Smooth muscle cell (in vitro differentiated cells): ENCODE data around the gene CNTROB. TPM values are rescaled to one million over a fixed set of nuclear protein-coding genes. Genes with fewer than 3 reads are reported as not detected.

Experiments used
- DNase-seq: peaks from one replicate; lab custom pipeline; 2025; ENCODE audit not compliant: unreplicated experiment; lab: John Stamatoyannopoulos, UW
- H2AFZ ChIP-seq: fragments of 200-600 bp; sonication (generic); 2 replicates; pipeline ENCODE4 v1.6.0; 2016; ENCODE audit warnings: antibody characterized with exemption, low read depth, mild to moderate bottlenecking
- H3F3A ChIP-seq: fragments of 200-600 bp; sonication (generic); 2 replicates; pipeline ENCODE4 v1.6.0; 2017; ENCODE audit warnings: antibody characterized with exemption, low read depth
- H3K27ac ChIP-seq: fragments of 200-600 bp; sonication (generic); 2 replicates; pipeline ENCODE4 v1.5.1; 2016; ENCODE audit warnings: low read depth, mild to moderate bottlenecking
- H3K27me3 ChIP-seq: fragments of 200-600 bp; sonication (generic); 2 replicates; pipeline ENCODE4 v1.6.1; 2016; ENCODE audit warnings: low read depth, mild to moderate bottlenecking
- H3K36me3 ChIP-seq: fragments of 200-600 bp; sonication (generic); 2 replicates; pipeline ENCODE4 v1.5.1; 2016; ENCODE audit warnings: low read depth
- H3K4me1 ChIP-seq: fragments of 200-600 bp; sonication (generic); 2 replicates; pipeline ENCODE4 v1.5.1; 2016; ENCODE audit warnings: low read depth
- H3K4me2 ChIP-seq: fragments of 200-600 bp; sonication (generic); 2 replicates; pipeline ENCODE4 v1.6.0; 2016; ENCODE audit warnings: mild to moderate bottlenecking
- H3K4me3 ChIP-seq: fragments of 200-600 bp; sonication (generic); 2 replicates; pipeline ENCODE4 v1.5.1; 2016; ENCODE audit warnings: mild to moderate bottlenecking
- H3K79me2 ChIP-seq: fragments of 200-600 bp; sonication (generic); 2 replicates; pipeline ENCODE4 v1.6.0; 2016; ENCODE audit warnings: low read depth, mild to moderate bottlenecking
- H3K9ac ChIP-seq: fragments of 200-600 bp; sonication (generic); 2 replicates; pipeline ENCODE4 v1.6.0; 2016; ENCODE audit warnings: low read depth
- H3K9me3 ChIP-seq: fragments of 200-600 bp; sonication (generic); replicated peaks from 2 replicates; pipeline ENCODE4 v1.5.1; 2016; ENCODE audit warnings: low read depth
- H4K20me1 ChIP-seq: fragments of 200-600 bp; sonication (generic); 2 replicates; pipeline ENCODE4 v1.6.0; 2016; ENCODE audit warnings: low read depth
- CTCF ChIP-seq: fragments of 200-600 bp; sonication (generic); IDR thresholded peaks from 2 replicates; pipeline ENCODE4 v1.5.1; 2017; ENCODE audit warnings: borderline replicate concordance, mild to moderate bottlenecking, antibody characterized with exemption; ENCODE audit not compliant: insufficient read depth, poor library complexity, severe bottlenecking
- WGBS: methylation state at CpG from one replicate; pipeline ENCODE4 v1.1.7; 2016; ENCODE audit warnings: low lambda C conversion rate; 5-methylcytosine and 5-hydroxymethylcytosine counted together
- polyA plus RNA-seq: library from polyadenylated mRNA; unstranded; fragments of >200 nt; fragmentation: Nextera tagmentation; extraction: Ambion mirVana; gene quantifications from 2 replicates; pipeline ENCODE4 v1.2.1, GENCODE V29; 2016
- total RNA-seq: library from RNA; depleted of rRNA; stranded (reverse); fragments of >200 nt; gene quantifications from 2 replicates; pipeline ENCODE4 v1.2.3, GENCODE V29; 2014

The CNTROB gene
- total and polyA plus RNA-seq, 2 experiments from 2014 or later: 11.1 to 20.6 TPM

- H3K79me2 ChIP-seq: peaks cover 20% of the 10 kb centered on the region
These were observed 970 bp upstream of the CNTROB start for GRCh38 chr17:7930841-7931631.

GRCh38 chr17:7932483-7932891 lies 481 bp downstream of the CNTROB start:
- H3K27me3 ChIP-seq: no peaks in the 10 kb centered on the region
- H2AFZ ChIP-seq: peak overlapping the region; percentile 94
- WGBS: under 1% methylated on average over 17 of the region's 17 CpGs
- H3K4me1 ChIP-seq: peaks cover 21% of the 10 kb centered on the region
- DNase-seq: no peak
- H3K27ac ChIP-seq: peak overlapping the region; percentile 85
- no peaks in the 10 kb centered on the region for H3K36me3 ChIP-seq
- peak overlapping the region; percentile 94 for H3K4me3 ChIP-seq
- H3K9ac ChIP-seq: peak overlapping the region; percentile 98
- H4K20me1 ChIP-seq: peaks cover 17% of the 10 kb centered on the region
- H3K9me3 ChIP-seq: no peaks in the 10 kb centered on the region
- H3K4me2 ChIP-seq: peak overlapping the region; percentile 98
- TF ChIP-seq CTCF: no peak
- peaks cover 20% of the 10 kb centered on the region for H3K79me2 ChIP-seq
- H3F3A ChIP-seq: no peaks in the 10 kb centered on the region

More at GRCh38 chr17:7930841-7931631, 970 bp upstream of the CNTROB start:
- Histone ChIP-seq H2AFZ (peak overlapping the region; percentile 73), H3K36me3 (no peaks in the 10 kb centered on the region), H3K4me3 (peak overlapping the region; percentile 94), H3K27me3 (no peaks in the 10 kb centered on the region), H3K9me3 (no peaks in the 10 kb centered on the region), H3F3A (no peaks in the 10 kb centered on the region), H3K9ac (peak overlapping the region; percentile 70), H4K20me1 (peaks cover 17% of the 10 kb centered on the region), H3K4me1 (peaks cover 21% of the 10 kb centered on the region), H3K4me2 (peak overlapping the region; percentile 98), H3K27ac (peak overlapping the region; percentile 85)
- DNase-seq: no peak
- WGBS: 43% methylated on average over 20 of the region's 20 CpGs
- TF ChIP-seq CTCF: no peak

GRCh38 chr17:7932949-7933348 lies 943 bp downstream of the CNTROB start:
- peak overlapping the region; percentile 94 for H2AFZ ChIP-seq
- H3K4me2 ChIP-seq: peak overlapping the region; percentile 98
- no peaks in the 10 kb centered on the region for H3K36me3 ChIP-seq
- DNase-seq: peak; percentile 38
- peaks cover 21% of the 10 kb centered on the region for H3K4me1 ChIP-seq
- no peak for TF ChIP-seq CTCF
- H3K9ac ChIP-seq: peak overlapping the region; percentile 98
- peak overlapping the region; percentile 85 for H3K27ac ChIP-seq
- no peaks in the 10 kb centered on the region for H3K9me3 ChIP-seq
- peaks cover 20% of the 10 kb centered on the region for H3K79me2 ChIP-seq
- peaks cover 17% of the 10 kb centered on the region for H4K20me1 ChIP-seq
- H3F3A ChIP-seq: no peaks in the 10 kb centered on the region
- peak overlapping the region; percentile 94 for H3K4me3 ChIP-seq
- no peaks in the 10 kb centered on the region for H3K27me3 ChIP-seq
- 9% methylated on average over 16 of the region's 16 CpGs for WGBS

- H3K9ac ChIP-seq: no peak overlapping the region
- no peak for DNase-seq
- H3F3A ChIP-seq: no peaks in the 10 kb centered on the region
- TF ChIP-seq CTCF: no peak
- H4K20me1 ChIP-seq: peaks cover 17% of the 10 kb centered on the region
- peaks cover 20% of the 10 kb centered on the region for H3K79me2 ChIP-seq
- H3K4me3 ChIP-seq: no peak overlapping the region
- no peaks in the 10 kb centered on the region for H3K27me3 ChIP-seq
- peaks cover 10% of the 10 kb centered on the region for H3K4me1 ChIP-seq
- peaks cover 13% of the 10 kb centered on the region for H3K36me3 ChIP-seq
- H2AFZ ChIP-seq: no peak overlapping the region
- H3K9me3 ChIP-seq: no peaks in the 10 kb centered on the region
- no peak overlapping the region for H3K27ac ChIP-seq
- no peak overlapping the region for H3K4me2 ChIP-seq
These were observed 3.9 kb downstream of the CNTROB start for GRCh38 chr17:7935859-7936258.
